PC-3 (cell line): ENCODE data around the gene SMIM31. TPM values are rescaled to one million over a fixed set of nuclear protein-coding genes. Genes with fewer than 3 reads are reported as not detected.

ENCODE experiments used
- ATAC-seq: fragments of 200-7000 bp; cut with Tn5 transposase; 2 replicates; pipeline ENCODE4 v1.9.1; 2020; ENCODE audit warnings: mild to moderate bottlenecking, moderate library complexity
- Bru-seq: library from RNA; stranded (reverse); fragments of 400-500 nt; gene quantifications from one replicate; lab custom pipeline; 2021; lab: Mats Ljungman, UMichigan
- BruChase-seq, 2 experiments: library from RNA; stranded (reverse); fragments of 400-500 nt; gene quantifications; one replicate each; lab custom pipeline; 2021; lab: Mats Ljungman, UMichigan
- BruUV-seq: library from RNA; stranded (reverse); fragments of 400-500 nt; replicated peaks from 2 replicates; lab custom pipeline; 2021; lab: Mats Ljungman, UMichigan
- CTCF ChIA-PET: fragments of 300-600 bp; sonication (Branson Sonifier 250); formaldehyde crosslinking; loops from one replicate; lab custom pipeline; 2022; ENCODE audit warnings: antibody characterized with exemption; lab: Charles Lee
- POLR2A ChIA-PET: fragments of 300-600 bp; sonication (Branson Sonifier 250); formaldehyde crosslinking; loops from one replicate; lab custom pipeline; 2022; ENCODE audit warnings: antibody characterized with exemption; ENCODE audit not compliant: unreplicated experiment; lab: Charles Lee
- DNase-seq: peaks from one replicate; pipeline ENCODE4 v3.0.0-alpha.2; 2015
- H2AFZ ChIP-seq: fragments of 300-600 bp; sonication (generic); 2 replicates; pipeline ENCODE4 v1.6.0; 2016; ENCODE audit warnings: antibody characterized with exemption, low read length
- H3F3A ChIP-seq: fragments of 300-600 bp; sonication (generic); one replicate; pipeline ENCODE4 v1.6.0; 2017; ENCODE audit warnings: antibody characterized with exemption, low read length, control low read depth, mild to moderate bottlenecking; ENCODE audit not compliant: unreplicated experiment
- H3K27ac ChIP-seq: fragments of 300-600 bp; sonication (generic); 2 replicates; pipeline ENCODE4 v1.5.1; 2016; ENCODE audit warnings: mild to moderate bottlenecking, low read length
- H3K27me3 ChIP-seq: fragments of 300-600 bp; sonication (generic); 2 replicates; pipeline ENCODE4 v1.6.1; 2016; ENCODE audit warnings: low read length, mixed read lengths
- H3K36me3 ChIP-seq: fragments of 300-600 bp; sonication (generic); 2 replicates; pipeline ENCODE4 v1.6.1; 2016; ENCODE audit warnings: low read depth, mixed run types, low read length, mixed read lengths
- H3K4me1 ChIP-seq: fragments of 300-600 bp; sonication (generic); 2 replicates; pipeline ENCODE4 v1.5.1; 2016; ENCODE audit warnings: low read length; ENCODE audit not compliant: insufficient read depth
- H3K4me2 ChIP-seq: fragments of 300-600 bp; sonication (generic); 2 replicates; pipeline ENCODE4 v1.6.0; 2016; ENCODE audit warnings: low read length
- H3K4me3 ChIP-seq: fragments of 300-600 bp; sonication (generic); 2 replicates; pipeline ENCODE4 v1.5.1; 2016; ENCODE audit warnings: mild to moderate bottlenecking, low read length, mixed read lengths
- H3K79me2 ChIP-seq: fragments of 300-600 bp; sonication (generic); 2 replicates; pipeline ENCODE4 v1.6.1; 2017; ENCODE audit warnings: low read length, mixed read lengths
- H3K9ac ChIP-seq: fragments of 300-600 bp; sonication (generic); 2 replicates; pipeline ENCODE4 v1.6.0; 2016; ENCODE audit warnings: mild to moderate bottlenecking, low read length
- H3K9me2 ChIP-seq: fragments of 300-600 bp; sonication (generic); replicated peaks from 2 replicates; pipeline ENCODE4 v1.6.1; 2016; ENCODE audit warnings: mixed run types, low read length, mixed read lengths
- H3K9me3 ChIP-seq: fragments of 300-600 bp; sonication (generic); 2 replicates; pipeline ENCODE4 v1.6.1; 2016; ENCODE audit warnings: low read length, mixed read lengths
- H4K20me1 ChIP-seq: fragments of 300-600 bp; sonication (generic); 2 replicates; pipeline ENCODE4 v1.6.1; 2016; ENCODE audit warnings: low read length, mixed read lengths
- EZH2 ChIP-seq: fragments of 300-600 bp; sonication (generic); IDR thresholded peaks from one replicate; pipeline ENCODE4 v1.6.1; 2017; ENCODE audit warnings: antibody characterized with exemption, mild to moderate bottlenecking, low read length; ENCODE audit not compliant: unreplicated experiment
- EZH2phosphoT487 ChIP-seq: fragments of 300-600 bp; sonication (generic); IDR thresholded peaks from 2 replicates; pipeline ENCODE4 v1.6.1; 2018; ENCODE audit warnings: mild to moderate bottlenecking, antibody characterized with exemption, low read length, borderline replicate concordance
- intact Hi-C: fragments of 100-400 bp; cut with micrococcal nuclease; formaldehyde crosslinking; loops from 2 replicates; pipeline ENCODE4 v1.9.0; 2023
- long read RNA-seq: library from polyadenylated mRNA; unstranded; transcript quantifications from one replicate; pipeline ENCODE4 v2.0.0, GENCODE V29; 2021; ENCODE audit not compliant: unreplicated experiment
- total RNA-seq: library from RNA; depleted of rRNA; stranded (reverse); fragments of >200 nt; gene quantifications from 2 replicates; pipeline ENCODE4 v1.2.3, GENCODE V29; 2014; rRNA removed
- TF ChIP-seq, protein P1 (sequence below): fragments of 300-600 bp; sonication (generic); conservative IDR thresholded peaks from 2 replicates; pipeline ENCODE4 v1.5.1; 2017; ENCODE audit warnings: antibody characterized with exemption, low read depth, mild to moderate bottlenecking, low read length

The SMIM31 gene
- total RNA-seq (not detected in 2 replicates), Bru-seq, nascent RNA (percentile 27 among the genes with signal in this experiment), BruChase-seq, experiment 1, labeled RNA remaining after a 6-hour chase (percentile 16 among the genes with signal in this experiment), BruChase-seq, experiment 2, labeled RNA remaining after a 2-hour chase (percentile 16 among the genes with signal in this experiment)
- long read RNA-seq, partial matches to known transcripts = 0 of 1 reads
- long read RNA-seq, other reads (novel, unspliced or antisense) = 1 of 1 reads

DNA sequence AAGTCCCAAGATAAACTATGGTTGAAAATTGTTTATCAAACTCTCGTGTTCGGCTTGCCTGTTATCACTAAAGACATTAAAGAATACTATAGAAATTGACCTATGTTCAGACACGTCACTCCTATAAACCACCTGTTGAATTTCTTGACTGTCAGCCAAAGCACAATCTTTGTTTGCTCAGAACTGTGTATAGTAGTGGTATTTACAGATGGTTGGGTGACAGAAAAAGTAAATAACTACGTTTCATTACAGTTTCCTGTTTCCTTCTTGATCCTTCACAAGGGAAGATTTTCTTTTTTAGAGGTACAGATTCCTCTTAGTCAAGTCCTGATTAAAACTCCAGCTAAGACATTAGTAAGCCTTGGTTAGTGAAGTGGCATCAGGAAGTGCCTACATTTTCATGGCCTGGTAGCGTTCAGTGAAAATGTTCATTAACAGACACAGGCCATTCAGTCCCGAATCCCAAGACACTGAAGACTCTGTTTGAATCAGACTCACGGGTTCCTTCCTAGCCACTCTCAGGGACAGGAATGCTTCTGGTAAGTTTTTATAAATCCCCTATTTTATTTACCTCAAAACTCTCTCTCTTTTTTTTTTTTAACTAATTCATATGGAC lies at the start of gene SMIM31:
SMIM31 (plus strand) TSS at position 259 of the 616 bp plus-strand sequence. CDS start 16,313 bp downstream, outside the sequence.
- Histone ChIP-seq H3K9me2 (no peaks in the 10 kb centered on the region), H3K4me1 (peaks cover 8% of the 10 kb centered on the region), H4K20me1 (no peaks in the 10 kb centered on the region), H3K27me3 (no peaks in the 10 kb centered on the region), H3K79me2 (no peaks in the 10 kb centered on the region), H3K4me2 (peak within 1 kb of the TSS; percentile 72), H3K9me3 (no peaks in the 10 kb centered on the region), H3F3A (no peaks in the 10 kb centered on the region), H3K36me3 (no peaks in the 10 kb centered on the region), H3K27ac (peak within 1 kb of the TSS; percentile 76), H3K4me3 (peak within 1 kb of the TSS; percentile 22; the same call in 1 of the 2 replicates), H3K9ac (peak within 1 kb of the TSS; percentile 19; the same call in 1 of the 2 replicates), H2AFZ (peak within 1 kb of the TSS; percentile 66)
- BruUV-seq = TSS peak; percentile 73
- ChIA-PET CTCF (no interaction called here), POLR2A (no interaction called here)
- DNase-seq = peak; percentile 79
- ATAC-seq = peak; percentile 89
- intact Hi-C loops = no loop called here
- TF ChIP-seq, protein P1, sequence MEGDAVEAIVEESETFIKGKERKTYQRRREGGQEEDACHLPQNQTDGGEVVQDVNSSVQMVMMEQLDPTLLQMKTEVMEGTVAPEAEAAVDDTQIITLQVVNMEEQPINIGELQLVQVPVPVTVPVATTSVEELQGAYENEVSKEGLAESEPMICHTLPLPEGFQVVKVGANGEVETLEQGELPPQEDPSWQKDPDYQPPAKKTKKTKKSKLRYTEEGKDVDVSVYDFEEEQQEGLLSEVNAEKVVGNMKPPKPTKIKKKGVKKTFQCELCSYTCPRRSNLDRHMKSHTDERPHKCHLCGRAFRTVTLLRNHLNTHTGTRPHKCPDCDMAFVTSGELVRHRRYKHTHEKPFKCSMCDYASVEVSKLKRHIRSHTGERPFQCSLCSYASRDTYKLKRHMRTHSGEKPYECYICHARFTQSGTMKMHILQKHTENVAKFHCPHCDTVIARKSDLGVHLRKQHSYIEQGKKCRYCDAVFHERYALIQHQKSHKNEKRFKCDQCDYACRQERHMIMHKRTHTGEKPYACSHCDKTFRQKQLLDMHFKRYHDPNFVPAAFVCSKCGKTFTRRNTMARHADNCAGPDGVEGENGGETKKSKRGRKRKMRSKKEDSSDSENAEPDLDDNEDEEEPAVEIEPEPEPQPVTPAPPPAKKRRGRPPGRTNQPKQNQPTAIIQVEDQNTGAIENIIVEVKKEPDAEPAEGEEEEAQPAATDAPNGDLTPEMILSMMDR = no peak
- TF ChIP-seq EZH2phosphoT487 (no peak), EZH2 (no peak)

DNA sequence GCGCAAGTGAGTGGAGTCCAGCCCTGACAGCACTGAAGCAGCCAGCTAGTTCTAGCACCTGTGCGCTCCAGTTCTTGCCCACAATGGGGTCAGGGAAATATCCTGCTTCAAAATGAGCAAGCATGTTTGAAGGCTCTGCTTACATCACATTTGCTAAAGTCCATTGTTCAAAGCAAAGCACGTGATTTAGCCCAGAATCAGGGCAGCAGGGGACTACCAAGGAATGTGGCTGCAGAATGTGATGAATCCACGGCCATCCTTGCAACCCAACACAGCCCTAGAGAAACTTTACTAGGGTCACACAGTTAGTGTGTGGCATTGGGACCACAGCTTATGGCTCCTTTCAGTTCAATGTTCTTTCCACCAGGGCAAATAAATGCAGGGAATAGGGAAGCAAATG lies 47.3 kb upstream of the SMIM31 start:
- Histone ChIP-seq H3K4me3 (no peak overlapping the region), H3F3A (no peaks in the 10 kb centered on the region), H3K36me3 (no peaks in the 10 kb centered on the region), H3K27me3 (no peaks in the 10 kb centered on the region), H3K9me2 (no peaks in the 10 kb centered on the region), H3K27ac (no peak overlapping the region), H3K4me1 (peaks cover 6% of the 10 kb centered on the region), H3K4me2 (no peak overlapping the region), H3K9ac (no peak overlapping the region), H3K9me3 (no peaks in the 10 kb centered on the region), H2AFZ (no peak overlapping the region), H4K20me1 (no peaks in the 10 kb centered on the region), H3K79me2 (no peaks in the 10 kb centered on the region)
- DNase-seq (no peak), ATAC-seq (no peak)
- ChIA-PET POLR2A (no interaction called here), CTCF (no interaction called here)
- intact Hi-C loops = no loop called here
- BruUV-seq = no TSS peak
- TF ChIP-seq EZH2 (no peak), EZH2phosphoT487 (no peak)
- TF ChIP-seq, protein P1 = no peak

- no peak overlapping the region for H2AFZ ChIP-seq
- H4K20me1 ChIP-seq = no peaks in the 10 kb centered on the region
- no peaks in the 10 kb centered on the region for H3K27me3 ChIP-seq
- H3K27ac ChIP-seq = no peak overlapping the region
- no TSS peak for BruUV-seq
- H3F3A ChIP-seq = no peaks in the 10 kb centered on the region
- DNase-seq (no peak), ATAC-seq (no peak)
- H3K36me3 ChIP-seq = no peaks in the 10 kb centered on the region
- H3K4me3 ChIP-seq = no peak overlapping the region
- no peak overlapping the region for H3K4me2 ChIP-seq
- H3K9me3 ChIP-seq = no peaks in the 10 kb centered on the region
- TF ChIP-seq EZH2 (no peak), EZH2phosphoT487 (no peak)
- TF ChIP-seq, protein P1 = peak; percentile 37; the same call in 1 of the 2 replicates
- H3K79me2 ChIP-seq = no peaks in the 10 kb centered on the region
- intact Hi-C loops = no loop called here
- H3K4me1 ChIP-seq = no peaks in the 10 kb centered on the region
- POLR2A ChIA-PET = no interaction called here
- CTCF ChIA-PET = no interaction called here
- H3K9ac ChIP-seq = no peak overlapping the region
- H3K9me2 ChIP-seq = no peaks in the 10 kb centered on the region
These were observed 37.0 kb upstream of the SMIM31 start for GRCh38 chr4:164716901-164717300.
